Mucosa of gallbladder (tissue), 1 donor: ENCODE data around the gene ZBTB7C. TPM values are rescaled to one million over a fixed set of nuclear protein-coding genes. Genes with fewer than 3 reads are reported as not detected.
A peak's percentile ranks its signal among the peaks of the same experiment; 100 is the strongest.

Experiments
- DNase-seq: peaks from one replicate; pipeline ENCODE4 v3.0.0-alpha.2; 2020; ENCODE audit warnings: low spot score
- total RNA-seq: library from RNA; stranded (reverse); gene quantifications from one replicate; pipeline ENCODE4 v1.2.1, GENCODE V29; 2021
- donor health status: DM: no; HTN: no; CAD: no.

ZBTB7C gene
- total RNA-seq, 1 donor from 2014 or later: 24.1 TPM

GRCh38 chr18:48002933-48003365, 406.2 kb downstream of the ZBTB7C start:
- peak; percentile 48 for DNase-seq

DNA sequence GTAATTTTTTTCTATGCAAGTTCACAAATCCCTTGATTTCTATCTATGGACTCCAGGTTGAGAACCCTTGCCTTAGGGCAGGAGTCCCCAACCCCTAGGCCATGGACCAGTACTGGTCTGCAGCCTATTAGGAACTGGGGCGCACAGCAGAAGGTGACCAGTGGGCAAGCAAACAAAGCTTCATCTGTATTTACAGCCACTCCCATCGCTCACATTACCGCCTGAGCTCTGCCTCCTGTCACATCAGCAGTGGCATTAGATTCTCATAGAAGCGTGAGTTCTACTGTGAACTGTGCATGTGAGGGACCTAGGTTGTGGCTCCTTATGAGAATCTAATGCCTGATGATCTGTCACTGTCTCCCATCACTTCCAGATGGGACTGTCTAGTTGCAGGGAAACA, 408.5 kb downstream of the ZBTB7C start:
- no peak for DNase-seq

- no peak for DNase-seq
Measured at GRCh38 chr18:47999801-48000248, 409.4 kb downstream of the ZBTB7C start.

GRCh38 chr18:47997338-47997780, 411.8 kb downstream of the ZBTB7C start:
- no peak for DNase-seq

GRCh38 chr18:47996091-47996541, 413.1 kb downstream of the ZBTB7C start:
- DNase-seq: no peak

- DNase-seq: no peak
Measured at GRCh38 chr18:47995654-47996053, 413.5 kb downstream of the ZBTB7C start.

- DNase-seq: no peak
Measured at GRCh38 chr18:47993409-47993808, 415.8 kb downstream of the ZBTB7C start.

DNA sequence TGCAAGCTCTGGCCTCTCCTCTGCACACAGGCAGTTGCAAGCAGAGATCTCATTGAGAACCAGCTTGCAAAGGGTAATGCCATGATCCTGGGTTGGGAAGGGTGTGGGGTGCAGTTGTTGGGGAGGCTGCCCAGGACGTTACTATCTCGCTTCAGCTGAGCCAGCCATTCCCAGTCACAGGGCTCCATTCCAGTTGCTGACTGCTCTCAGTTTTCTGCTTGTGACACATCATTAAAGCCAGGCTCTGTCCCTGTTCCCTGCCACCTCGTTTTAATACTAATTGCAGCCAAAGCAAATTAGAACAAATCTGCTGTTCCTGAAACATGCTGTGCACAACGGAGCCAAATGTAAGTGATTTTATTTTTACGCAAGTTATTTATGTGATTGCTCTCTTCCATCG, 416.2 kb downstream of the ZBTB7C start:
- no peak for DNase-seq

GRCh38 chr18:47992266-47992665, 416.9 kb downstream of the ZBTB7C start:
- no peak for DNase-seq

- DNase-seq: no peak
Measured at GRCh38 chr18:47990981-47991380, 418.2 kb downstream of the ZBTB7C start.

GRCh38 chr18:47987388-47987699, 421.8 kb downstream of the ZBTB7C start:
- no peak for DNase-seq

DNA sequence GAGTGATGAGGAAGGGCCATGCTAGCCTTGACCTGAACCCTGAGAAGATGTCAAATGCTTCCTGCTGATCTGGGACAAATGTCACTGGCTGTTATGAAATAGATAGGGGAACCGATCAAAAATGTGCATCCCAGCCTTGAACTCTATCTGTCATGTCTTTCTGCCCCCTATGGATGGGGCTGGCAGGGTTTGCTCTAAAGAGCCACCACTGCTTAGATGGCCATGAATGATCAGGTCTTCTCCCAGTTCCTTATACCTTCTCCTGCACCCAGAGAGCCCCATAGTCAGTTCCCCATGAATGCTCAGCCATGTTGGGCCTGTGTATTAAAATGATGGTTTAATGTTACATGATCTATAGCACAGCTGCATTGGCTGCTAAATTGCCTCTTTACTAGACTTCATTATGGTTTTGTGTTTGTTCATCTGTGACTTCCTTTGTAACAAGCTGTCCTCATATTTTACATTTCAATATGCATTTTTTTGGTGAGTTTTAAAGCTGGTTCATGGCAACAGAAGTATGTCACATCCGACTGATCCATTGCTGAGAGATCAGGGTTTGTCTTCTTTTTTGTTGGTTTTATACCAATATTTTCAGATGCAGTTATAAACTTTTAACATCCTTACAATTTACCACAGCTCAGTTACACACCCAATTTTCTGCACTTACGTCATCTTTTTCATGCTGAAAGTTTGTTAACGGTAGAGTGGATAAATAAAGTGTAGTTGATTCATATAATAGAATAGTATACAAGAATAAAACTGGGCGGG, 422.4 kb downstream of the ZBTB7C start:
- no peak for DNase-seq

GRCh38 chr18:47985866-47986265, 423.3 kb downstream of the ZBTB7C start:
- DNase-seq: no peak

DNA sequence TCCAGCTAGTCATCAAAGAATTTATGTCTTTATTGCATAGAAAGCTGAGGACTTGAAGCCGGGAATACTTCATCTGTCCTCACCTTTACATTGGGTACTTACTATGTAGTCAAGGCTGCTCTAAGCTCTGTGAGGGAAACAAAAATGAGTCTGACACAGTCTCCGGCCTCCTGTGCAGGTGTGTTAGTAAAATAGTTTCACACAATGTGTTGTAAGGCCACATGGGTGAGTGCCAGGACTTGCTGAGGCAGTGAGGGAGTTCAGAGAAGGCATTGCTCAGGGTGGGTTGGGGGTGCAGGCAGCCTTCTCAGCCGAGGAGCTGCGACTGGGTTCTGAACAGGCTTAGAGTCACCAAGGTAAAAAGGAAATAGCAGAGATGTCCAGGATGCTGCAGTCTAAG, 424.2 kb downstream of the ZBTB7C start:
- no peak for DNase-seq

DNA sequence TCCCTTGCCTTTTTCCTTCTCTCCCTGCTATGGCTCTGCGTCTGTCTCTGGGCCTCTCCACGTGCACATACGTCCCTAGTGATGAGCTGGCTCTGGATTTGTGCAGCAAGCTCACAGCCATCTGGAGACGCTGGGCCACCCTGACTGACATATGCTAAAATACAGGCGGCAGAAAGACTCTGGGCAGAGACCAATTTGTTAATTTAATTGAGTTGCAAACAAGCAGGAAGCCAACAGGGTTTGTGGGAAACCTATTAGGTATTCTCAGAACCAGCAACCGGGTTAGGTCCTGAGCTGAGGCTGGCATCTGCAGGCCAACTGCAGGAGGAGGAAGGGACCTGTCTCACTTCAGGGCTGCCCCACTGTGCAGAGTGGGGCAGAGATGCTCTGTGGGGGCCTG, 425.2 kb downstream of the ZBTB7C start:
- DNase-seq: no peak

DNA sequence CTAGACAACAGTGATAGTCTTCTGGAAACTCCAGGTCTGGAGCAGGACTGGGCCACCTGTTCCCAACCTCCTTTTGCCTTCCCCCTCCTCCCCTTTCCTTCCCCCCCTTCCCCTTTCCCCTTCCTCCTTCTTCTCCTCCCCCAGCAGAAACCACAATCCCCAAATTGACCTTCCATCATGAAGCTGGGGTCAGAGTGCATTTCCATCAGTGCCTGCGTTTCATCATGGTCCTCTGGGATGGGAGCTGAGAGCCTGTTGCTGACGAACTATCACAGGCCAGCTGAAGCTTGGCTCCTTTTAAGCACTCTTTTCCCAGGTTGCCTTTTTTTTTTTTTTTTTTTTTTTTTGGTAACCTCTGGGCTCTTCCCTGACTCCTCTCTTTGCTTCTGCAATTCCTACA, 426.1 kb downstream of the ZBTB7C start:
- no peak for DNase-seq

- DNase-seq: no peak
Measured at GRCh38 chr18:47981830-47982229, 427.4 kb downstream of the ZBTB7C start.

DNA sequence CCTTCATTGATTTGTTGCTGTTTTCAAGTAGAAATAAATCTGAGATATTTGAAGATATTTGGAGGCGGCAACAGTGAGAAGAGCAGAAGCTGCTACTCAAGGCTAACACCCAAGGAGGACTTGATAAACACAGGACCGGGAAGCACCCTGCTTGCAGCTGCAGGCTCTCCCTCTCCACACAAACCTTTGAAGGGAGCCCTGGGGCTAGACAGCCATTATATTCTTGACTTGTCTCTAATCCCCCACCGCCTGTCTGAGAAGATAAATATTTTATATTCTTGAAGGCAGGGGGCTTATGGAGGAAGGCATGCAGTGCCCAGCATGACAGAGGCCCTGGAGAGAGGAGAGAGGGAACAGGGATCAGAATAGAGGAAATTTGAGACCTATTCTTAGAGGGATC, 427.9 kb downstream of the ZBTB7C start:
- DNase-seq: no peak

DNA sequence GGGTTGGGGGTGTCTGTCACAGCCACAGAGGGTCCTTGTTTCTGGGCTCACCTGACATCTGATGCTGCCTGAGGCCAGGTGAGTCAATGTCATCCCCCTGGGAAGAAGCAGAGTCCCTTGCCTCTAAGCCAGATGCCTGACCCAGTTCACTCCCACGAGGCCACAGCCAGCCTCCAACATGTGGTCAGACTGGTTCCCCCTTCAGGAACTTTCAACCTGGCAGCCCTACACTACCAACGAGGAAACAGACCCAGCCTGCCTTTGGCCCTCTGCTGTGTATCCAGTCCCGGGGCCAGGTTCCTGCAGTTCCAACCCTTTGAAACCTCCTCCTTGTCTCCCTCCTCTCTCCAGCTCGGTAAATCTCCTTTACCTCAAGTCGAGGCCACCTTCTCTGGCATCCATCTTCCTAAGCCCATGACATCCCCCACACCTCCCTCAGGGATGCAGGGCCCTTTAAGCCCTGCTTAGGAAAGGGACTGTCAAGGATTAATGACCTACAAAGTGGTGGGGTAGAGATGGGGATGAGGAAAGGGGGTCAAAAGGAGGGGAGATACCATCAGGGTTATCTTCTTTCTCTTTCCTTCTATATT, 429.5 kb downstream of the ZBTB7C start:
- DNase-seq: no peak

DNA sequence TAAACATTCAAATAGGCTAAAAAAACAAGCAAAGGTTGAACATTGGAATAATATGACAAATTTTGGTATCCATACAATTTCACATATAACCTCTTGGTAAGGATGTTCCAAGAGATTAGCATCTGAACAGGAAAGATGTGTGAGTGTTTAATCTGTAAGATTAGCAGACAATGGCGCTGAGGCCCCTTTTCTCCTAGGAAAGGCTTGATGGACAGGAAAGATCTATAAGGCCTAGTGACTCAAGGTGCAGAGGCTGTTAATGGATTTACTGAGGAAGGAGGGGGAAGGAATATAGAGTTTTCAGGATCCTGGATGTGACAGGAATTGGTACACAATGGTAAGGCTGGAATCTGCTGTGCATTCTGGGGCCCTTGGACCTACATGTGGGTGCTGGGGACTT, 430.6 kb downstream of the ZBTB7C start:
- no peak for DNase-seq

DNA sequence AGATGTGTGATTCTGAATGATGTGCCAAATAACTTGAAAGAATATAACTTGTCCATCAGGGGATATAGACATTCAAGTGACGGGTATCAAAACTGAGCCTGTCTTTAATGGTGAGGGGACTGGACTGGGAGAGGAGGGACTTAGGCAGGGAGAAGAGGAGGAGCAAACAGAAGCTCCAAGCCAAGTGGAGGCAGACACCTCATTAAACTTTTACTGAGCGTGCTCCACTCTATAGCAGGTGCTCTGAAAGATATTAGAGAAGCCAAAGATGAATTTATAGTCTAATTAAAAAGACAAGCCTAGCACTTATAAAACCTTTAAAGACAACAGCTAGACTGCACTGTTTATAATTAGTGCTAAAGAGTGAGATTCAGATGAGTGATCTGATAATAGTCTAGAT, 431.0 kb downstream of the ZBTB7C start:
- no peak for DNase-seq
